HG03097 (cell line): Measurements from ENCODE around the gene FOCAD.

Experiments
- ATAC-seq: cut with Tn5 transposase; IDR thresholded peaks from one replicate; pipeline ENCODE4 v1.9.1; 2021; ENCODE audit not compliant: unreplicated experiment, low FRiP score

The FOCAD gene

DNA sequence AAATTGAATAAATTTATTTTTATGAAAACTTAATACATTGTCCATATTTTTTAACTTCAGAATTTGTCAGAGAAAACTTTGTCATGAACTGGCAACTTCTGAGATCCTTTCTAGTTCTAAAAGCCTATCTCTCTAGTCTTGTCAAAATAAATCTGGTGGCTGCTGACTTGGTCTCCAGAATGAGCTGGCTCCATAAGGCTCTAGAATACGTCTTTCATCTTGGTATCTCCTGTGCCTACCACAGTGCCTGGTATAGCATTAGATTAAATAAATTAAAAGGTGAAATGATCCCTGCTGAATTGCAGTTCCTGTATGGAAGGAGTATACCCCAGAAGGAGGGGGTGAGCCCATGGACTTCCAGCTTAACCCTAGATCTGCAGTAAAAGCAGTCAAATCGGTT is 2.6 kb upstream of the FOCAD start:
- ATAC-seq, result no peak

DNA sequence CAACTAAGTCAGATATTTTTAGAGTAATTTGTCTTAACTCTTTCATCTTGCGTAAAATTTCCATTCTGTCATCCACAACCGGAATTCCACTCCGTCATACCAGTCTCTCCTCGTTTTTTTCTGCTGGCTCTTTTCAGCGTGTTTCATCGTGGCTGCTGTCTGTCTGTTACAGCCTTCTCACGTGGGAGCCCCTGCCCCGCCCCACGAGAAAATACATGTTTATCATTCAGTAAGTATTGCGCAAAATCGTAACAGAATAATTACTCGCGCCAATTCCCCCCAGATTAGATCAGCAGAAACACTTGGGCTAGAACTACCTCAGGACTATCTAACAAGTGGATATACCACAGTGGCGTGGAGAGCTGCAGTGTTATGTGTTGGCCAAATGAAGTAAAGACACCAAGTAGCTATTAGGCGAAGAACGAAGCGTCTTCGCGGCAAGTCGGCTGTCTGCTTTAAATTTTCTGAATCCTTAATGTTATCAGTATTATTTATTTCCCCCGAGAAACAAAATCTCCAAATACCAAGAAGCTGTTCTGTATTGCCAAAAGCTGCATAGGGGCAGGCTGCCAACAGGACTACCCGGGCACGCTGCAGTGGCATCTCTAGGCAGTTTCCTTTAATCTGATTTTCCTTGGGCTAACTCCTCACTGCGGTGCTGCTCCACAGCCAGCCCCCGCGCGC is 566 bp upstream of the FOCAD start:
- no peak for ATAC-seq

DNA sequence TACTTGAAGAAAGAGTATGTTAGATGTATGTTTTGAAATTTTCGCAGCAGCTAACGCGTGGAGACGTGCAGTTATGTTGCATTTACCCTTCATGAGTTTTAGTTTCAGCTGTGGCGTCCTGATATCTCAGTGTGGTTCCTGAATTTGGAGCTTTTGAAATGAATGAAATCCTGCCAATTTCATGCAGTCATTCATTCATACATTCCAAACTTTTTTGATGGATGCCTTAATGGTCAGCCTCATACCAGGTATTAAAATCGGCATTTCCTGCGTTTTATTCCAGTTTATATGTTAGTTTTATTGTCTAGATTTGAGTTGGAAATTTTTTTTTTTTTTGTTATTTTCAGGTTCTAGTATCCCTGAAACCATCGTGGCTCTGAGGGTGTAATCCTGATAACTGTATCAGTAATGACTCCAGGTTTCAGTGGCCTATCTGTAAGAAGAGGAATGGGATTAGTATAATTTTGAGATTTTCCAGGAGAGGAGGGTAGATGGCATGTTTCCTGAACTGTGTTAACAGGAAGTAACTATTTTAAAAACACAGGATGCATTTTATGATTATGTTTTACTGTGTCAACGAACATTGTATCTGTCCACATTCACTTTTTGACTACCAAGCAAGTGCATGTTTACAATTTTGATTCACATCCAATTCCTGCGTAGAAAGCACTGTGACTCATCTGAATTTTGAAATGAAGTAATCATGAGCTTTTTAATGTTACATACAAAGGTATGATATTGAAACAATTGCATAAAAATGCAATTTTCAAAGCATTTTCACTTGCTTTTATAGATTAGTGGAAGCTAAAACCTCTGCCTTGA is 1.0 kb downstream of the FOCAD start:
- peak; percentile 6 for ATAC-seq

DNA sequence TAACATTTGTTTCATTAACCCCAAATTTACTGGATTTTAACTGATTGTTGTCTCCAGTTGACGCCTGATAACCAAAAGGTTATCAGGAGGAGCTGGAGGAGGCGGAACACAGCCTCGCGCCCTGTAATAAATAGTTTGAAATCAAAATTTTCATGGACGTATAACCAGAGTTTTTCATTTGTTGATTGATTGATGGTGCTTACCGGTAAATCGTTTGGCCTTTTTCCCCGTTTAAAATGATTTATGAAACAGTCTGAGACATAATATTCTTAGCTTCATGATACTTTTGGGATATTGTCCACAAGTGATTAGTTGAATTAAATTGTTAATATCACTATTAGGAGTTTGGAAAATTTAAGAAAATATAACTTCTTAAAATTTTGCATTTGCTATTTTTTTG is 1.7 kb downstream of the FOCAD start:
- no peak for ATAC-seq

DNA sequence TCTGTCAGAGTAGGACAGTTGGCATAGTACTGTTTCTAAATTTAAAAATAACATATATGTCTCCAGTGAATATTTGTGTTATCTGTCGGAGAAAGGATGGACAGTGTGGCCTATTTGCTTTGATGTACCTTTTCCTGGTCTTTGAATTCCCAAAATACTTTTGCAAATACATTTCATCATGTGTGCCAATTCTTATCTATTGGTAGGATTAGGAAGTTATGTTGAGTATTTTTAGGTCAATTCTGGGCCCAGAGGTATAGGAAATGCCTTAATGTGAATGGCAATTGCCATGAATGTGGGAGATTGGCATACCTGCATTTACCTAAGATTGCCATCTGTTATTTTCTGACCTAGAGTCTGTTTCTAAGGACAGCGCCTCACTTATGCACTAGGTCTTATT is 5.8 kb downstream of the FOCAD start:
- no peak for ATAC-seq

DNA sequence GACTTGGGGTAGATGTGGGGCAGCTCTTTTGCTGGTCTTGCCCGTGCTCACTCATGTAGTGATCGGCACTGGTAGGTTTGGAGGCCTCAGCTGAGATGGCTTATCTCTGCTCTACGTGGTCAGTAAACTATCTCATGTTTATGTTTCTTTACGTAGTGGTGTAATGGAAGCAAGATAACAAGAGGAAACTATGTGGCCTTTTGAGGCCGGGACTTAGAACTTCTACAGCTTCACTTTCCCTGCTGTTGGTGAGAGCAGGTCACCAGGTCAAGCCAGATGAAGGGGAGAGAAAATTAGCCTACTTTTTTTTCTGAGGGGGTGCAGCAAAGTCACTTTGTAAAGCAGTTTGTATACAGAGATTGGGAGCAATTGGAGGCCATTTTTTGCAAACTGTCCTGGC is 8.5 kb downstream of the FOCAD start:
- ATAC-seq, result no peak

DNA sequence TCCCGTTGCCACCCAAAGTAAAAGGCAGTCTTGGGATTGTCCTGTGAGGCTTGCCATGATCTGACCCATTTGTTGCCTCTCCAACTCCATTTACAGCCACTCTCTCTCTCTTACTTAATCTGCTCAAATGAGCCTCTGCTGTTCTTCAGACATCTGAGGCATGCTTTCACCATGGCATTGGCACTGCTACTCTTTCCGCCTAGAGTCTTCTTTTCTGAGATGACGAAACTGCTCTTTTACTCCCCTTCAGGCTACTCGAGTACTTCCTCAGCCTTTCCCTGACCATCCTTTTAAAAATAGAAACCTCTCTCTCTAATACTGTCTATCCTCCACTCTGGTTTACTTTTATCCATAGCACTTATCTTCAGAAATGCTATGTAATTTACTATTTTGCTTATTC is 9.0 kb downstream of the FOCAD start:
- ATAC-seq, result no peak

DNA sequence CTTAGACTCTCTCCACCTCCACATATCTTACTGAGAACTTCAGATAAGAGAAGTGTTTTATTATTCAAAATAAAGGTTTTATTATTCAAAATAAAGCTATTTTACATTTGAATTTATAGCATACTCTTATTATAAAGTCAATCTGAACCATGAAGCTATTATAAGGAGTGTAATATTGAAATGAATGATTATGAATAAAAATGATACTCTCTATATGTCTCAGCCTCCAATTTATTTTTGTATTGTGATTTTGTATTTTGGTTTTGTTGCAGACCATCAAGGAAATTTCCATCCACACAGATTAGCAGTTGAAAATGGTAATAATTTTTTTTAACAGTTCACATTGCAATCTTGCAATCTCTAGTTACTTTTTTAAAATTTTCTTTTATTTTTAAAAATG is 10.2 kb downstream of the FOCAD start:
- ATAC-seq, result no peak

DNA sequence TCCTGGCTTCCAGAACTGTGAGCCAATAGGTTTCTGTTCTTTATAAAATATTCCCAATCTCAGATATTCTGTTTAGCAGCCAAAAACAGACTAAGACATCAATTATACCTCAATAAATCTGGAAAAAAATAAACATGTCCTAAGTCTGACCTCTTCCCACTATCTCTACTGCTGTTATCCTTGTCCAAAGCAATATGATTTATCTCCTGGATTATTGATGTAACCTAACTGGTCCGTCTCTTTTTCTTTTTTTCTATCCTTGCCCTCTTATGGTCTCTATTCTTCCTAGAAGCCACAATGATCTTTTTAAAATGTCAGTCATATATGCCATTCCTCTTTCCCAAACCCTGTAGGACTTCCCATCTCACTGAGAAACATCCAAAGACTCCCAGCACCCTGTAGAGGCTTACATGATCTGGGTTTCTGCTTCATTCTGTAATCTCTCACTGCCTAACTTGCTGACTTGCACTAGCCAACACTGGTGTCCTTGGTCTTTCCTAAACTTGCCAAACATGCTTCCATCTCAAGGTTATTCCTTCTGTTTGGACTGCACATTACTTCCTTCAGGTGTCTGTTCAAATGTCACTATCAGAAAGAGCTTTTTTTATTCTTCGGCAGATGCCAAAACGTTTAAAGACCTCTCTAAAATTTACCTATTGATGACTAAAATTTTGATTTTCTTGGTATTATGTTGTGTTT is 13.1 kb downstream of the FOCAD start:
- no peak for ATAC-seq

DNA sequence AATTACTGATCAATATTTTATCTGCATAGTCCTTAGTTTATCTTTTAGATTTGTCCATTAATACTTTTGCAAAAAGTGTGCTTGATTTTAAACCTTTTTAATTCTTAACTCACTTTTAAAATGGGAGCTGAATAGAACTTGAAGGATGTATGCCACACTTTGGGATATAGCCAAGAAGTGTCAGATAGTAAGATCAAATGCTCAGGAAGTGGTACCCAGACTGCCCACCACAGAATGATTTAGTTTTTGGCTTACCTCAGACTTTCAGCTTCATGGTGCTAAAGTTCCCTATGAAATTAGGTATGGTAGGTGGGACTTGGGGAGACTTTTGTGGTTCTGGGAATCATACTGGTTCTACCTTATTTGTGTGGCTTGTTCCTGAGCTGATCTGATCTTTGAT is 14.7 kb downstream of the FOCAD start:
- no peak for ATAC-seq

DNA sequence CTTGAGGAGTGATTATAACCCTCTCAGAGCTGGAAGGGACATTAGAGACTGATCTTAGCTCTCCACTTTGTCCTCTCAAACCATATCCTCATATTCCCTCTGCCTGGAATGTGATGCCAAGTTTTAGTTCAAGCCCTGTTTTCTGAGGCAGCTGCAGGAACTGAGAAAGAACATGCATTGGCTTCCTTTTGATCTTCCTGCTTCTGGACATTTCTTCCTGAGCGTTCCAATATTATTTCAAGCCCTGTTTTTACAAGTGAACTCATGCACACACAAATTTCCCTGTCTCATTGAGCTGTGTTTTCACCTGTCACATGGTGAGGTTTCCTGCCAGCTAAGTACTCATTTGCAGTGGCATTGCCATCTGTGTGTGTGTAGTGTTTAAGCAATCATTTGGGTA is 17.0 kb downstream of the FOCAD start:
- no peak for ATAC-seq

DNA sequence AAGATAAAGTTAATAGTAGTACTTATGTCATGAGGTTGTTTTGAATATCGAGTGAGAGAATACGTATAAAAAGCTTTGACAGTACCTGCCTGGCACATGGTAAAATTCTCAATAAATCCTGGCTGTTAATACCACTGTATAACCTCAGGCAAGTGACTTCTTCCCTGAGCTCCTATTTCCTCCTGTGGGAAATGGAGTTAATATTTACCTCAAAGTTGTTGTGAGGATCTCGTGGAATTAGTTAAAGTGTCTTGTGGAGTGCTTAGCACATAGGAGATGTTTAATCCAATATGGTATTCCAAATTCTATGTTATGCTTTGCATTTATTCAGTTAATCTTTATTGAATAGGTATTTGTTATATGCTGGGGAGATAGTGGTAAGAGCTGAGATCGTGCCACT is 18.5 kb downstream of the FOCAD start:
- no peak for ATAC-seq

DNA sequence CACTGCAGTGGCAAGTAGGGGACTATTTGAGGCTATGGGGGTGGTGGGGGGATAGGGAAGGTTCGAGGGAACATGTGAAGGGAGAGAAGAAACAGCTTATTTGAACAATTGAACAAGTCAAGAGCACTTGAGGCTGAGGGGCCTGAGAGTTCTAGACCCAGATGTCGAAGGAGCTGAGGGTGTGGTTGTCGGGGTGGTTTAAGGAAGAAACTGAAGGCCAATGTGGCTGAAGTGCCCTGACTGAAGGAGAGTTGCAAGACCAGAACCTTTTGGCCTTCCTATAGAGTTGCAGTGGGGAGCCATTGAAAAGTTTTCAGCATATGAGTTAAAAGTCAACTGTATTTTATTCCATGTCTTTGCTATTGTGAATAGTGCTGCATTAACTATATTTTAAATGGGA is 19.1 kb downstream of the FOCAD start:
- ATAC-seq, result no peak

DNA sequence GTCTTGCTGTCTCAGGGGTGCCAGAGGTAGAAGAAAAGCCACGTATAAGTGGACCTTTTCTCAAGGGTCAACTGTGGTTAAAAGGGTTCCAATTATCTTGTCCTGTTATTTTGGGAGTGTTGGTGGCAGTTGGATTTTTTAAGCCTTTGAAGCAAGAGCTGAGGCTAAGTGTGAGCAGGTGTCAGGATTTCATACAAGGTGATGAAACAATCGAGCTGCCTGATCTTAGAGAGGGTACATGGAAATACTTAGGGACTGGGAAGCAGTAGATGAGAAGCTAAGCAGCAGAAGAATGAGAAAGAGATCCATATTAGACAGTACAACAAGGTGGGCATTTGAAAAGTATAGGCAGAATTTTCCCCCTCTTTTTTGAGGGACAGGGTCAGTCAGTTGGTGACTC is 23.6 kb downstream of the FOCAD start:
- ATAC-seq, result no peak

DNA sequence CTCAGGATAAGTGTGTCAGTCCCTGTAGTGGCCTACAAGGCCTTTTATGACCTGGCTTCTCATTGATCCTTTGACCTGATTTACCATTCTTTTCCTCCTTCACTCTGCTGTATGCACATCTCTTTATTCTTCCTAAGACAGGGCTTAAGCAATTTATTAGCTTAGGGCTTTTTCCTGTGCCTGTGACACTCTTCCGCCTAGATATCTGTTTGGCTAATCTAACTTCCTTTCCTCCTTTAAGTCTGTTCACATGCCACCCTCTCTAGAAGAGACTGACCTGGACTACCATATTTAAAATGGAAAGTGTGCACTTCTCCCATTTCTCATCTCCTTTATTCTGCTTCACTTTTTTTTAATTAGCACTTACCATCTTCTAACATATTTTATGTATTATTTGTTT is 29.1 kb downstream of the FOCAD start:
- ATAC-seq, result no peak

DNA sequence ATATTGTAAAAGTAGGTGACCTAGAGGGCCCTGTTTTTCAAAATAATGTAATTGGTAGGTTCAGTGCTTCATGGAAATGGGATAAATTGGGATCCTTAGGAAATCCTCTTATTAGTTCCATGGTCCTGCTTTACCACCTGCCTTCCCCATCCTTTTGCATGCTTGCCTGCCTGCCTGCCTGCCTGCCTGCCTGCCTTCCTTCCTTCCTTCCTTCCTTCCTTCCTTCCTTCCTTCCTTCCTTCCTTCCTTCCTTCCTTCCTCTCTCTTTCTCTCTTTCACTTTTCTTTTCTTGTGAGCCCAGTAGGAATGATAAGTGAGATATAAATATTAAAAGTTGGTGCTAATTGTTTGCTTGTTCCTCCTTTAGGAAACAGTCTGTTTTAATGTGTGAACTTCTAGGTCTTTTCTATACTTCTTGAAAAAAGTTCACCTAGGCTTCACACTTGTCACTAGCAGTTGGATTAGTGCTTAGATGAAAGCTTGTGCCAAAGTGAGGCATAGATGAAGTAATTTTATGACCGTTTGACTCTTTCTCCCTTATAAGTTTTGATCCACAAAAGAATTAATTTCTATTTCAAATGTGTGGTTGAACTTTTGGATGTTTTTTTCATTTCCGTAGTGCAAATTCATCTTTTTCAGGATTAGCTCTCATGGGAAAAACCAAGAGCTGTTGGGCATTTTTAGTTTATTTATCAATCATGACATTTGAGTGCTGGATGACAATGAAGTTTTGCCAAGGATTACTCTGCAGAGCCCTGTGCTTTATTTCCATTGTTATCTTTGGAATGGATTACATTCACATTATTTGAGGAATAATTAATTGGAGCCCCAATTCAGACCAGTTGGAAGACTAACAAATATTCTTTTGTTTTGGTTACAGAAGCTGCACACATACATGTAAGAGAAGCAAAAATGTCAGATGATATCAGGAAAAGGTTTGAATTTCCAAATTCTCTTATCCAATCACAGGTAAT is 30.7 kb downstream of the FOCAD start:
- no peak for ATAC-seq

DNA sequence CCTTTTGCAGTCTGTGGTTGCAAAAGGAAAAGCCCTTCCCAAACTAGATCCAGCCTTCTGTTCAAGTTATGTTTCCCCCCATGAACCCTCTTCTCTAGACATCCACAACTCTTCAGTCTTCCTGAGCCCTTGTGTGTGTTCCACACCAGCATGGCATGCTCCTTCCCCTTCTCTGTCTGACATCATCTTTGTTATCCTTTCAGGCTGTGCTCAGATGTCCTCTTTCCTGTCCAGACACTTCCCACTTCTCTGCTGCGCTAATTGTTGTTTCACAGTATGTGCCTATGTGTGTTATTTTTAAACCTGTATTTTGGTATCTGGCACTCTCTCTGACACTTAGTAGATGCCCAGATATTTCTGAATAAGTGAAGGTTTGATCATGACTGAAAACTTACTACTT is 38.2 kb downstream of the FOCAD start:
- ATAC-seq, result no peak

DNA sequence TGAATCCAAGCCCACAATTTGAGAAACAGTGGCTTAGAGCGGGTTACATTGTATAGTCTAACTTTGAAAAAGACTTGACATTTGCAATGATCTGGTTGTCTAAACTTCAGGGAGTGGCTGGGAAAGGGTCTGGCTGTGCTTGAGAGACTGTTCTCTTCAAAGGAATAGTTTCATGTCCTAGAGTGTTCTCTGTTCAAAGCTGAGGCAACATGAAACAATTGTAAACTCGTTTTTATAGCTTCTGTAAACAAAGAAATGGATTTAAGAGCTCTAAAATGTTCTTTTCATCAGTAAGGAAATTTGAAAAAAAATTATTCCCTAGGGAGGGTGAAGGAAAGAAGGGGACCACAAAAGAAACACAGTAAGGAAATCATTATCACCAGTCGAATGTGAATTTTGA is 41.6 kb downstream of the FOCAD start:
- ATAC-seq, result no peak

DNA sequence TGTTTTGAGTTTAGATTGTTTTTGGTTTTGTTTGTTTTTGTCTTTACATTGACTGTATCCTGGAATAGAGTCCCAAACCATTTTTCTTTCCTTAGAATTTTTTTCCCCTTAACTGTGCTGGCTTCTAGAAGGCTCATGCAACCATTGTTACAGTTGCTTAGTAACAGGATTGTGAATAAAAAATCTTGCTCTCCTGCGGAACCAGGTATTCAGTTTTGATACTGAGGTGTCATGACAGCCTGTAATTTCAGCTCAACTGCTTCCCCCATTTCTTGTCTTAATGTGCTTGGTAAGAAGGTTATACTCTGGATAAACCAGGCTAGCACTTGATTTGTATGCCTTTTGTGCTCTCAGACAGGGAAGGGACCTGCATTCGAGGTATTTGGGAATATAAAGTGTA is 42.1 kb downstream of the FOCAD start:
- ATAC-seq, result no peak

DNA sequence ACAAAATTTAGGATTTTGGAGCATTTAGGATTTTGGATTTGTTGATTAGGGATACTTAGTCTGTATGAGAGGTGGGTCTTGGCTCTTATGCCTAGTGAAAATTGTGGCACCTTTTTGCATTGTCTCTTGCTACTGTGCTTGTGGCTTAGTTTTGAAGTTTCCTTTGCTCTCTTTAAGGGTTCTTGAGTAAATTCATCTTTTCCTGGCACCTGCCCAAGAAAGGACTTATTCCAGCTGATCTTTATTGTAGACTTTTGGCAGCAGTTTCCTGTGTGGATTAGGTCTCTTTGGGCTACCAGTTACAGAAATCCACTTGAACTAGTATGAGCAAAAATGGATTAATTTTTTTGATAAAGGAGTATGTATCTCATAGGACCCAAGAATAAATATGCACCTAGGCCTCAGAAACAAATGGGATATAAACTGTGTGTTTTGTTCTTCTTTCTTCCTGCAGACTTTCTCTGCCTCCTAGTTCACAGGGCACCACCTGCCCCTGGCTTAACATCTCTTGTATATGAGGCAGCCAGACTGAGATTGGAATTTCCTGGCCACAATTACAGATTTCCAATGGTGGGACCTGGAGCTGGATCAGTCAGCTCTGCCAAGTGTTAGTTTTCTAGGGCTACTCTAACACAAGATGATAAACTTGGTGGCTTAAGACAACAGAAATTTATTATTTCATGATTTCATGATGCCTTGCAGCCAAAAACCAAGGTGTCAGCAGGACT is 44.6 kb downstream of the FOCAD start:
- ATAC-seq, result no peak
